GM04503 (cell line): Measurements from ENCODE around the gene AGAP1.
"Not testable (repeated sequence)": the region's sequence is repeated elsewhere in the genome, so short reads cannot be mapped to it uniquely, and the experiment has no call there.

ENCODE experiments used
- DNase-seq: peaks from one replicate; pipeline ENCODE4 v3.0.0-alpha.2; 2012; ENCODE audit warnings: low read depth

The AGAP1 gene

DNA sequence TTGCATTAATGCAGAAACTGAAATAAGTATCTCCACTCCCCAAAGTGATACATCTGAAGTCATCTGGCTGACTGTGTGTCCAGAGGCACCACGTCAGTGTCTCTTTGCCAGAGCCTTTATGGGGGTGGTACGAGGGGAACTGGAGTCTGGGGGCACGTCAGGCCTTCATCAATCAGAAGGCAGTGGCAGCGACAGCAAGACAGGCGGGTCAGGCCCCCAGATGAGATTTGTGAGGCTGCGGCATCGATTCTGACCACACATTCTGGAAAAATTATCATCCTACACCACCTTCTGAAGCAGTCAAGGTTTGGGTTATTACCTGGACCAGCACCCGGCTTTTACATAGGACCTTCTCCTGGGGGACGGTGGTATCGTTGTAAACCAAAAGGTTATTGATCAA lies 450.7 kb downstream of the AGAP1 start:
- DNase-seq: no peak

DNA sequence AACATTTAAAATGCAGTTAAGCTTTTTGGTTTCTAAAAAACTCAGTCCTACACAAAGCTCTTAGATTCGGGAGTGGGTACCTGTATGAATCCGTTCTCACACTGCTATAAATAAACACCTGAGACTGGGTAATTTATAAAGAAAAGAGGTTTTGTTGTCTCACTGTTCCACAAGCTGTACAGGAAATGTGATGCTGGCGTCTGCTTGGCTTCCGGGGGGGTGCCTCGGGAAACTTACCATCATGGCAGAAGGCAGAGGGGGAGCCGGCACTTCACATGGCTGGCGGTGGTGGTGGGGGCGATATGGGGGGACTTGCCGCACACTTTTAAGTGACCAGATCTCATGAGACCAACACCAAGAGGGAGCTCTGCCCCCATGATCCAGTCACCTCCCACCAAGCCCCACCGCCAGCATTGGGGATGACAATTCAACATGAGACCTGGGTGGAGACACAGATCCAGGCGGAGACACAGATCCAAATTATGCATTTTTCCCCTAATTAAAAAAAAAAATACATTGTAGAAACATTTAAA lies 451.8 kb downstream of the AGAP1 start:
- no peak for DNase-seq

DNA sequence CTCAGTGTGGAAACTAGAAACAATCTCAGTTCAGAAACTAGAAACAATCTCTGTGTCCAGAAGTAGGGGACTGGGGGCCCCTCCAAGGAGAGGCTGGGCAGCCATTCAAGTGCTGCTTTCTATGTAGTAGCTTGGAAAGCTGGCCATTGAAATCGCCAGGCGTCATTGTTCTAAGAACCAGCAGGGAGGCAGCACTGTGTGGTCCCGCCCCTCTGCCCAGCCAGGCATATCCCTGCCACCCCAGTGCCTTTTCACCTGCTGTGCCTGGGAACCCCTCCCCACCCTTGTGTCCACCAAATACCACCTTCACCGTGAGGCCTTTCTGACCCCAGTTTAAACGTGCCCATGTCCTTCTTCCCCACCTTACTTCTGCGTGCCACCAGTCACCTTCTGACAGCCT lies 452.7 kb downstream of the AGAP1 start:
- DNase-seq: no peak

DNA sequence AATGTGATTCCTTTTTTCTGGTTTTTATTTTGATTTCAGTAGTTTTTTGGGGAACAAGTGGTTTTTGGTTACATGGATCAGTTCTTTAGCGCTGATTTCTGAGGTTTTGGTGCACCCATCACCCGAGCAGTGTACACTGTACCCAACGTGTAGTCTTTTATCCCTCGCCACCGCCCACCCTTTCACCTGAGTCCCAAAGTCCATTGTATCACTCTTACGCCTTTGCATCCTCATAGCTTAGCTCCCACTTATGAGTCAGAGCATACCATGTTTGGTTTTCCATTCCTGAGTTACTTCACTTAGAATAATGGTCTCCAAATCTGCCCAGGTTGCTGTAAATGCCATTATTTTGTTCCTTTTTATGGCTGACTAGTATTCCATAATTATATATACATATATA lies 453.2 kb downstream of the AGAP1 start:
- not testable (repeated sequence) for DNase-seq

DNA sequence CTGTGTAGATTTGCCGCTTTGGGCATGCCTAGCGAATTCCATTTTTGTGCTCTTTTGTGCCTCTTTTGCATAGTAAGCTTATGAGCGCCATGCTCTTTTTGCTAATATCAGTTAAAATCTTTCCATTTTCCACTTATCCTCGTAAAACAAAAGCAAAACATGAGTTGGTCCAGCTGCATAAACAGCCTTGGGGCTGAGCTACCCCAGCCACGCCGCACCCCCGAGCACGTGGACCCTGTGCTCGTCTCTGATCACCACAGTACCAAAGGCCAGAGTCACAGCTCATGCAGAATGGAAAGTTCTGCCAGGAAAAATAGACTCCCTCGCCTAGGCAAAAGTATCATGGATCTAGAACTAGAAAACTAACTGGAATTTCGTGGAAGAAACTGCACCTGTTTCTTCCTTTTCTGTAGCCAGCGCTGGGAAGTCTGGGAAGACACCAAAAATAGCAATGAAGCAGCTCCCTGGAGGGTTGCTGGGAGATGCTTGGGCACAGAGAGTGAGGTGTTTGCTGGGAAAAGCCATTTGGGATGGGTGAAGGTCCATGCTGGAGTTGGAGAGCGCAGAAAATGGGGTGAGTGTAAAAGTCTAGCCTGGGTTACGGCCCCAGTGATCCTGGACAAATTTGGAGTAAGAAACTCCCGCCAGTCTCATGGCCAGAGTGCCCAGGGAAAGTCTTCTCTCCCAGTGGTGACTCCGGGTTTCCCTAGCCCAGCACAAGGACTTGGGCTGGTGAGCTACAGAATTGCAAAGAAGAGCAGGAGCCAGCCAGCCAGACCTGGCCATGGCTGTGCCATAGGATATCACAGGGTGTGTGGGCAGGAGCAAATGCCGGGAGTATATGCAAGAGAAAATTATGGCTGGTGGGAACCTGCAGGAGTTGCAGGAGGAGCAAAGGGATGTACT lies 456.0 kb downstream of the AGAP1 start:
- no peak for DNase-seq

DNA sequence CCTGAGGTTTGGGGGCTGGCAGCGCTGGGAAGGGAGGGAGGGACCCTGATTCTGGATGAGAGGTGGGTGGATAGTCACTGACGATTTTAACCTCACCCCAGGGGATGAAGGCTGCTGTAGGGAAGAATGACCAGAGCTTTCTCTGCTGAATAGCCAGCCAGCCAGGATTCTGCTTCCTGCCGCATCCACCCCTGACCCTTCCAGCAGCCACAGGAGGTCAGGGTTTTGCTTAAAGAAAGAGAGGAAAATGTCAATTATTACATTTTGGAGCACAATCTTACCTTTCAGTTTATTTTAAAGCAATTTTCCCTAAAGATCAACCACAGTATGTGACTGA lies 456.6 kb downstream of the AGAP1 start:
- no peak for DNase-seq

DNA sequence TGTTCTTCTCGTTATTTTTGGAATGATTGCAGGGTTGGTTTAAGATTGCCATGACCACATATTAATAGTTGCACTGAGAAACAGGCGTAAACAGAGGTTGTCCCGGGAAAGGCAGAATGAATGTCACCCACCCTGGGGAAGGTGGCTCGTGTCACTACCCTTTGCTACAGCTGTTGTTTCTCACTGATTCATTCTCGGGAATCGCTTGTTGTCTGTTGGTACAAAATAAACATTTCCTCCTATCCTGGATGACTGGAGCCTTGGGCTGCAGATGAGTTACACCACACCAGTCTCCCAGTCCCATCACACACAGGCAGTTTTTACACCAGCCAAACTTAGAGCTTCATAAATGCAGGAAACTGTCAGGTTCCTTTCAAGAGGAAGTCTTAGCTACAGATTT lies 457.6 kb downstream of the AGAP1 start:
- DNase-seq: no peak

DNA sequence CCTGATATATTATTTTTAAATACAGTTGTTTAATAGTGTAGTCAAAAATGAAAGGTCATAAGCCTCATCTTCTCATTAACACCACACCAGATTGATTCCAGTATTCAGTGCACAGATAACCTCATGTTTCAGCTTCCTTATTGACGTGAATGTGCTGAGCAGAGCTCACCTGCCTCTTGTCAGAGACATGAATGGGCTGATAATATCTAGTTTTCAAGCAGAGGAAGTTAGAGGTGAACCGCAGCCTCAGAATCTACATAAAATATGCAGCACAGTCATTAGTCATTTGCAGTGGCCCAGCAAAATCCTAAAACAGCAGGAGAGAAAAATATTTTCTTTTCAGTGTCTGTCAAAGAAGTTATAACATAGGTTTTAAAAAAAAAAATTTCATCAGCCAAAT lies 458.1 kb downstream of the AGAP1 start:
- DNase-seq: no peak

DNA sequence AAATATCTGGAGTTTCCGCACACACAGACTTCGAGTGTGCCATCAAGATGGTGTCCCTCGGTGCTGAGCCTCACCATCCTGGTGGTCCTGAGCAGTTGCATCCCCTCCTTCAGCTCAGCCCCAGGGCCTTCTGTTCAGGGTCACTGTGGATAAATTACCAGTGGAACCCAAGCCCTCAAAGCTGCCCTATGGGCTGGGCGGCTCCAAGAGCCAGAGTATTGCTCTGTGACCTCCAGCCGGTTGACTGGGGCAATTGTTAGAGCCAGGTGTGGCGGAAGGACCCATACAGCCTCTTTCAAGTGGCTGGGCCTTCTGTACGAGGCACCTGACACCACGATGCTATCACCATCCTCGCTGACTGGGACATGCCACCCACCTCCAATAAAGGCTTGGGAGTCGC lies 458.9 kb downstream of the AGAP1 start:
- no peak for DNase-seq

DNA sequence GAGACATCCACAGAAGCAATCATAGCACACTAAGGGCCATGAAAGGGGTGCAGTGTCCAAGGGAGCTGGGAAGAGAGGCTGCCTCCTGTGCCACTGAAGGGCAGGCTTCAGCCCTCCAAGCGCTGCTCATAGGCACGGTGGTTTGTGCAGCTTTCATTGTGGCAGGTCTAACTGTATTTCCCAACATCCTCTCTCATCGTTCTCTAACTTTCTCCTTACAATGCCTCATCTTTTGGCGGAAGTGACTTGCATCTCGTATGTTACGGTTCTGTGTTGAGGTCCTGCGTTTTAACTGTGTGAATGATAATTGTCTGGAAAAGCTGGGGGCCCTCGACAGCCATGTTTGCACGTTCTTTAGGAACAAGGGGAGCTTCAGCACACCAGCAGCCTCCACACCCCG lies 460.4 kb downstream of the AGAP1 start:
- no peak for DNase-seq

DNA sequence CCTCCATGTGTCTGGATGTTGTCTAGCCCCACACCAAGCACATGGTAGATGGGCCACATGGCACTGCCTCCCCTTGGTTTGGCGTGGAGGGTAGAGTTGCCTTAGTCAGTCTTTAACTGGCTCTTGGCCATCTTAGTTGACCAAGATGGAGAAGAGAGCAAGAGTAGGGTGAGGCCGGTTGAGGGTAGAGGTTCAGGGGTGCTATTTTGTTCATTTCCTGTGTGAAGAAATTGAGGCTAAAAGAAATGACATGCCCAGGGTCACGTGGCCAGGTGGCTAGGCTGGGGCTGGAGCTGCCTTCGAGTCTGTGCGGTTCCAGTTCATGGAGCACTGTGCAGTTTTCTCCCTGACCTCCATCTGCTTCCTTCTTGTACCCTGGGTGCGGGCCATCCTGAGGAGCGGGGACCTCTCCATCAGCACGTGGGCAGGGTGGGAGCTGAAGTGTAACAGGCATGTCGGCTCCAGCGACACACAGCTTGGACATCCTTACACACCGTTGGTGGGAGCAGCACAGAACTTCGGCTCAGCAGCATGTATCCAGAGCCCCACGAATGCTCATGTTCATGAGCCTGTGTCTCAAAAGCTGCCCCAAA lies 461.1 kb downstream of the AGAP1 start:
- no peak for DNase-seq

DNA sequence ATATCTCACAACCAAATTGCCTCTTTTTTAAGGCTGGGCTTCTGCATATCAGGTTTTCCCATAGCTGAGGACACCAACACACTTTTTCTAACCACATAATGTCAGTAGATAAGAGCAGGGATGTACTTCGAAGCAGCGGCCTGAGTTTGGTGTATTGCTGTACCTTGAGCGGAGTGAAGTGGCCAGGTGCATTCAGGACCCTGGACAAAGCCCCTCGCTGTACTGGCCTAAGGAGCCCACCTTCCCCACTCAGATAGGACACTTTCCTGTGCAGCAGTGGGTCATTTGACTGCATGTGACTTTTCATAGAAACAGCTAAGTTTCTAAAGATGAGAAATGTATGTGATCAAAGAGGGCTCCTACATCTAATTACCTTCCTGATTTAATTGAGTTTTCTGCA lies 461.8 kb downstream of the AGAP1 start:
- no peak for DNase-seq

DNA sequence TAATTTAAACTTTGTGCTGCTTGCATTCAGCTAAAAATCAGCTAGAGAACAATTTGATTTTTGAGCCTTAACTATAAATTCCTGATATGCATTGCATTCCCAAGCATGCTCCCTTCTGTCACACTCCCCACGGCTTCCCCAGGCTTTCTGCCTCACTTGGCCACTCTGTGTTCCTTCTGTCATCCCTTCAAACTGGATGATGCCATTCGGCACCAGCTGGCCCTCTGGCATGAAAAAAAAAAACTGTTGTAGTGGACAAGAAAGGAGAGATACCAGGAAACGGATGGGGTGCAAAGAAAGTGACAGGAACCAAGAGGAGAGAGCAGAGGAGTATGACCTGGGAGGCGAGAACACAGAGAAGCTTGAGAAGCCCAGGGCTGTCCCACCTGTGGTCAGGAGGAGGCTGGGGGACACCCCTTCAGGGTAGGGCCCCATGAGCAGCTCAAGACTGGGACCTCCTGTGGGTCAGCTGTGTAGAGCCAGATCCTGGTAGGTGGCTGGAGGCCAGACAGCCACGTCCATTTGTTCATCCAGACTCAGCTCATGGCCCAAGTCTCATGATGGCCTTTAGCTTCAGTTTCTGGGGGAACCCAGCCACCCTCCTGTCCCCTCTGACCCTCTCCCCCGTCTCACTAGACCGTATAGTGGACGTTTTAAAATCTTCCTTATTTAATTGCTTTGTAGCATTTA lies 462.6 kb downstream of the AGAP1 start:
- no peak for DNase-seq

DNA sequence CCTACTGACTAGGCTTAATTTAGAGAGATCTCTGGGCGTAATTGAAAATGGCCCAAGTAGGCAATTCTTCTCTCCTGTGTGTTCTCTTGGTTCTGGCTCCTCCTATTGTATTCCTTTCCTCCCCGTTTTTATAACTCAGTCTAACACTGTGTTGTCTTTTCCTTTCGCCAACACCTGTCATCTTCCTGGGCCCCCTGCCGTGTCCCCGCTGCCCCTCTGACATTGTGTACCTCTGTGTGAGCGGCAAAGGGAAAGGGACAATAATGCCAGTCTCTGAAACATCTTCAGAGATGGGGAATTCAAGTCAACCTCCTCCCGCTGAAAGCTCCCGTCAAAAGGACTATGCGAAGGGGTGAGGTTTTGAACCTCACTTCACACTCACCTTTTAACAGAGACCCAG lies 463.4 kb downstream of the AGAP1 start:
- no peak for DNase-seq

DNA sequence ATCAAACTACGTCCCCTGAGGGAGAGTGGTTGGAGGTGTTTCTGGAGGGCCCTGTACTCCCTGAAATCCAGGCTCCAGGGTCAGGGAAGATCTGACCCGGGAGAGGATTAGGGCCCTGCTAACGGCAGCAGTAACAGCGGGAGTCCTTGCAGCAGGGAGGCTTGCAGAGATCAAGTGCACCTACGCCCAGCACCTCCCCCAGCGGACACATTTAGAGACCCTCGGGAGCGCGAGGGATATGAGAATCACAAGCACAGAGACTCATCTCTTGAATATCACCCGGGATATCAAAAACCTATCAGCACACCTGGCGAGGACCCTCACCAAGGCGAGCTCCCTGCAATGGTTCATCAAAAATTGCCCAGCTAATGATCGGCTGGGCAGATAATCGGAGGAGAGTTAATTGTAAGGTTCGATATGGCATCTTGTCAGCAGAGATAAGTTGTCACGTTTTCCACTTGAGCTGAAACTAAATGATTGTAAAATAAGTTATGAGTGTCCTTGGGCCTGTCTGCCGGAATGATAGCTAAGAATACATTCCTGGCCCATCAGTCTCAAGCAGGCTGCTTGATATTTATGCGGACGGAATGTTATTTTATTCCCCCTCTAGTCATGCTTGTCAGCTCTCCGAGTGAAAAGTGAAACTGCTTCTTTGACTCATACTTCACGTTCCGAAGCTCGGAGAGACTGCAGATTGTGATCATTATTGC lies 464.5 kb downstream of the AGAP1 start:
- no peak for DNase-seq

DNA sequence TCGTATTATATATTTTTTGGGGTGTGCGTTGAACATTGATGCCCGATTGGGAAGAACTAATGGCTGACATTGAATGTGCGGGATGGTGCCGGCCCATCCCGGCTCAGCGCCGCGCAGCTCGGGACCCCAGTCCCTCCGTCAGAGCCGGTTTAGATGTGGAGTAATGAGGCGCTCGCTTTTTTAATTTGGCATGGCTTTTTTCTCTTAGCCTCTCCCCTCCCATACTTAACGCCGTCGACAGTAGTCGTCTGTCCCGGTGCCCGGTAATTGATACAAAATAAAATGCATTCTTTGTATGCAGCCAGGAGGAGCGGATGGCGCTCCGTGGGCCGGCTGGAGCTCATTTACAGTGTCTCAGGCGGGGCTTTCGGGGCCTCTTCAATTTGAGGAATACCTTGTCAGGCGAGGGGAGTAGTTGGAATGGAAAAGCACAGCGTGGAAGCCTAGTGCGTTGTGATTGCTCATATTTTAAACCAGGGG lies 465.1 kb downstream of the AGAP1 start:
- DNase-seq: no peak

DNA sequence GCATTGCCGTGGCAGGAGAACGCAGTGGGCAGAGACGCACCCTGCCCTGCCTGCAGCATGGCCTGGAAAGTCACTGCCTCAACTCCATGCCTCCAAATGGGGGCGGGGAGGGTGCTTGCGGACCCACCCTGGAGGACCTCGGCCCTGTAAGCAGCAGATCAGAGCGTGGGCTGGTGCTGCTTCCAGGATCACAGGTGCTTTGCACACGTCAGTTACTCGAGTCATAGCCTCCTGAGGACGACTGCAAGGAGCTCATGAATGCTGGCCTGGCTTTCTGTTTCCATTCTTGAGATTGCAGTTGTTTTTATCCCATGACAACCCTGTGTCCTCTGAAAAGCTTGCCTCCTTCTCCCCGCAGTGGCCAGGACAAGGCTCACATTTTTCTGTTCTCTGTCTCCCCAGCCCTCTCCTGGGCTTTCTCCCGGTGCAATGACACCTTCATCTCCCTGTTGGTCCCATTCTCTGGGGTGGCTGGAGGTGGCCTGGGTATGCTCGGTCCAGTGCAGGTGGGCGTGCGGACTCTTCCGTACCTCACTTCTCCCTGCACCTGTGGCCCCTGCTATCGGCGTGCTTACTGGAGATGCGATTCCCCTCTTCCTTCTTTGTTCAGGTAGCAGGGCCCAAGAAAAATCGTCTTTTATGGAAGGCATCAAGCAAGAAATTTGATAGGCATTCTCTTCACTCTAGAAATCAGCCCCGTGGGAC lies 466.3 kb downstream of the AGAP1 start:
- DNase-seq: no peak

DNA sequence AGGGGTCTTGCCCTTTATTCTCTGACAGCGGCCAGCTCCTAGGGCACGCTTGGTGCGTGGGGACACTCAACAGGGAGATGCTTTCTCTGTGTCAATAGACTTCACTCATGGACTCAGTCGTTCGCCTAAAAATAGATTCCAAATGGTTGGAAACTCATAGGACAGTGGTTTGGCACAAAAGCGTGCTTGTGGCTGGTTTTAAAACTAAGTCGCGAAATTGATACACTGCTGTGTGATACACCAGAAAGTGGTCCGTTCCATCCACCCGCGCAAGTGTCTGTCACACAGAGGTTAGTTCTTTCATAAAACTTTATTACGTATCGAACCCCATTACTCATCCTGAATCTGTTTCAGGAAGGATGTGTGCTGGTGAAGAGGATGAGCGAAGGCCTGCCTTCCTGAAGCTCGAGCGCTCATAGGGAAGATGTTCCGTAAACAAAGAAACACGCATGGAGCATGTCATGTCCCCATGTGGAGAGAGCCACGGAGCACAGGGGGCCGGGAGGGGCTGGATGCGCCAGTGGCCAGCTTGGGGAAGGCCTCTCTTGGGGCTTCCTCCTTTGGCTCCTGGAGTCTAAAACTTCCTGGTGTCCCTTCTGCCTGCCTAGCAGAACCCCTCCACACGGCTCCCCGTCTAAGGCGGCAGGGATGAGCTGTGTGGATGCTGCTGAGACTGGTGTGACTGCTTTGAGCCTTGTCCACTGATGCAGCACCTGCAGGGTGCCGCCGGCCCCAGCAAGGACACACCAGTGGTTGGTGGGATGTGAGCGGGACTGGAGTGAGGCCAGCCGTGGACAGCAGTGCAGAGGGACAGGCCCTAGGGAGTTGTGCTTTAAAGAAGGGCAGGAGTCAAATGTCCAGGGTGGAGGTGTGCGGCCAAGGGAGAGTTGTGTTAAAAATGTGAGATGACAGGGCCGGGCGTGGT lies 467.1 kb downstream of the AGAP1 start:
- DNase-seq: no peak

DNA sequence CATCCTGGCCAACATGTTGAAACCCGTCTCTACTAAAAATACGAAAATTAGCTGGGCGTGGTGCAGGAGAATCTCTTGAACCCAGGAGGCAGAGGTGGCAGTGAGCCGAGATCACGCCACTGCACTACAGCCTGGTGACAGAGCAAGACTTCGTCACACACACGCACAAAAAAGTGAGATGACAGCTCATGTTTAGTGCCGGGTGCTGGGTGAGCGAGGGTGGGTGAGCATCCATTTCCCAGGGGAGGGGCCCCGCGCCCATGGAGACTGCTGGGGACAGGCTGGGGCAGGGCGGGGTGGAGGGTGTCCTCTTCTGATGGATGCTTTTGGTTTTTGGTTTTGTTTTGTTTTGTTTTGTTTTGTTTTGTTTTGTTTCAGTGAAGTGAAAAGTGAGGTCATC lies 467.9 kb downstream of the AGAP1 start:
- no peak for DNase-seq

DNA sequence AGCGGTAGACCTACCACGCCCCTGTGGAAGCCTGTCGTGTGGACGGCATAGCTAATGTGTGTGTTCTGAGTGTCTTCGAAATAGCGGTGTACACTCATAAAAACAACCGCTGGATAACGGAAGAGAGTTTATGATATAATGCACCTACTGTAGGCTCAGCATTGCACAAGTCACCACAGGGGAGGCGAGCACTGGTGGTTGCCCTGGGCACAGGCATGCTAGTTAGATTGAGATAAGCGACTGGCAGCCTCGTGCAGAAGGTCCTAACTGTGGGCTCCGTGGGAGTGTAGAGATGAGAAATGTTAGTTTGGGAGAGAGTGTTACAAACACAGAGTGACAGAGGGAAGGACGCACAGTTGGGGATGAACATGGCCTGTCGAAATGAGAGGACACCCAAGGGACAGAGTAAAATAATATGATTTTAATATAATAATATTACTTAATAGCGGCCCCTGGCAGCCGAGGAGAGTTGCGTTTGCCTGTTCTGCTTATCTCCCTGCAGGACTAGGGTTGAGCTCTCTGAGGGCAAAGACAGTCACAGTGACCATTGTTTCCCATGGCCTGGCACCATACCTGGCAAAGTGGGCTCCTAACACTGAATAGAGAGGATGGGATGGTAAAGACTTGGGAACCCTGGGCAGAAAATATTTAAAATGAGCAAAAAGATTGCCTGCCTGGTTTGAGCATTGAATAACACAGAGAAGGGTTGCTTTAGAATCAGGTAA lies 470.2 kb downstream of the AGAP1 start:
- DNase-seq: no peak
